ENCODE results near the gene MBNL1.

MBNL1 gene, protein sequence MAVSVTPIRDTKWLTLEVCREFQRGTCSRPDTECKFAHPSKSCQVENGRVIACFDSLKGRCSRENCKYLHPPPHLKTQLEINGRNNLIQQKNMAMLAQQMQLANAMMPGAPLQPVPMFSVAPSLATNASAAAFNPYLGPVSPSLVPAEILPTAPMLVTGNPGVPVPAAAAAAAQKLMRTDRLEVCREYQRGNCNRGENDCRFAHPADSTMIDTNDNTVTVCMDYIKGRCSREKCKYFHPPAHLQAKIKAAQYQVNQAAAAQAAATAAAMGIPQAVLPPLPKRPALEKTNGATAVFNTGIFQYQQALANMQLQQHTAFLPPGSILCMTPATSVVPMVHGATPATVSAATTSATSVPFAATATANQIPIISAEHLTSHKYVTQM

DNA sequence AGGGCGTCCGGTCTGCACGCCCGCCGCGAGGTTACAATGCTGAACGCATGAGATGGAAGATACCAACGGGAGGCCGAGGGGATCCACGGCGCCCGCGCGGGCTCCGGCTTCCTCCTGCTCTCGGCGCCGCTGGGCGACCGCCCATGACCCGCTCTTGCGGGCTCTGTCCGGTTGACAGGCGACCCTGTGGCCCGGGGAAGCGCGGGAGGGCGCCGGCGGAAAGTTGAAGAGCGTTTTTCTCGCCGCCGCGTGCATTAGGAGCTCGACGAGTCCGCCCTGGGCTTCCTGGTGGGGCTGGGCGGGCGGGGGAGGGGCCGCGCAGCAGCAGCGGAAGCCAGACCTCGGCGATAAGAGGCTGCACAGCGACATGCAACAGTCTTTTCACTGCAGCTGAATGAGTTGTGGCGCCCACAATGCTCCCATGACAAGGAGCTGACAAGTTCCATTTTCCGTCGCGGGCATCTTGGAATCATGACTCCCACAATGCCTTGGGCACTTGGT is at the start of gene MBNL1:
TSS of gene MBNL1 (plus strand) at position 375 of the 501 bp plus-strand sequence. CDS start 31,265 bp downstream, outside the sequence.
- DNase-seq, result peak; percentile 78

DNA sequence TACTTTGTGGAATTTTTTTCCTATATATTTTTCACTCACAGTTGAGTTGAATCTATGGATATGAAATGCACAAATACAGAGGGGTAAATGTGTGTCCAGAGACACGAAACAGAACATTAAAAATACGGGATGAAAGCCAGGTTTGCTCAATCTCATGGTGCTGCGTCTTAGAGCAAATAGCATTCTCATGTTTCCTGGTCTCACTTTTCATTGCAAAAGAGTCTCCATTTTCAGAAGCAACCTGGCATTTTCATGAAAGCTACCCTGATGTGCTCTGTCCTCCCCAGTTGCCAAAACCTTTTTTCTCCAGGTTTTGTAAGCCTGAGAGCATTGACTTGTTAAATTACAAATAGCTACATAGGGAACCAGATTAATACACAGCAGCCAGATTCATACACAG is 49.5 kb upstream of the MBNL1 start:
- DNase-seq, result no peak

DNA sequence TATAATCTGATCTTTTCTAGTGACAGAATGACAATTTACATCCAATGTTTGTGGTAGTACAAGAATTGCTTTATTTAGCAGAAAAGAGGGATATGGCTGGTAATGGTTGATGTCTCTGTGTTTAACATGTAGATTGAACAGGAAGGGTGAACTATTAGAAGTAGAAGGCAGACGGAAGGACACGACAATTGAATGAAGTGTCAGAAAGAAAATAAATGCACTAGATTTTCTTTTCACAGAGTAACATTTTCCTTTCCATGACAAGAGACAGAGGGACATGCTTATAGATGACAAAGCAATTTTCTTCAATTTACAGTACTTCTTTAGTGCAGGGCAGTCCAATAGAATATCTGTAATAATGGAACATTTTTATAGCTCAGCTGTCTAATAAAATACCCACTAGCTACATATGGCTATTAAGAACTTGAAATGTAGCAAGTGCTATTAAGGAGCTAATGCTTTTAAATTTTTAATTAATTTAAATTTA is 48.9 kb upstream of the MBNL1 start:
- no peak for DNase-seq

DNA sequence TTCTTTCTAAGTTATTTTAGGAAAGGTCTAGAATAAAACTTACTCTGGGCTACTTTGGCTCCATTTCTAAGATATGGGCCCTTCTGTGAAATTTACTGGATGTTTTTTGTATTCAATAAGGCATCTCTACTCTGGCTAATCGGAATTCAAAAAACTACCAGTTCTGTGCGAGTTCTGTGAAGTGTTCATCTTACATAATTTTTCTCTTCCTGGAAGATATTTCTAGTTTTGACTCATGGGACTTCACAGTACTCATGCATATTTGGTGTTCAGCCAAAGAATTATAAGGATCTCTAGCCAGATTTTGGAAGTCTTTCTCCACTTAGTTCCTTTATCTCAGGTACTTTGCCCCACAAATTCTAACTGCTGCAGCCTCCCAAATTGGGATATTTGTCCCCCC is 46.4 kb upstream of the MBNL1 start:
- DNase-seq, result peak; percentile 83

DNA sequence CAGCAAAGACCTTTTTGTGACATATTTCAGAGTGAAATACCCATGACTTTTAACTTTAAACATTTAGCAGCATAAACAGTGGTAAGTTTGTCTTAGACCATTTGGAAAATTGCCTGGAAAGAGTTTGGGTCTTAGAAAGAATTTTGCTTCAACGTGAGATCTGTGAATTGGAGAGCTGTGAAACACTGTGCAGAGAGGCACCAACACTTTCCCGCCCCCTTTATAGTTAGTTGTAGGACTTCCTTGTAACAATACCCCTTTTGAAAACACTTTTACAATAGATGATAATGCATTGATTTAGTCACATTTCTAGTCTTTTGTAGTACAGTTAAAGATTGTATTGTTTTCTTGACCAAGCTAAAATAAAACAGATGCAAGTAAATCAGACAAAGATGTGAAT is 43.5 kb upstream of the MBNL1 start:
- no peak for DNase-seq

DNA sequence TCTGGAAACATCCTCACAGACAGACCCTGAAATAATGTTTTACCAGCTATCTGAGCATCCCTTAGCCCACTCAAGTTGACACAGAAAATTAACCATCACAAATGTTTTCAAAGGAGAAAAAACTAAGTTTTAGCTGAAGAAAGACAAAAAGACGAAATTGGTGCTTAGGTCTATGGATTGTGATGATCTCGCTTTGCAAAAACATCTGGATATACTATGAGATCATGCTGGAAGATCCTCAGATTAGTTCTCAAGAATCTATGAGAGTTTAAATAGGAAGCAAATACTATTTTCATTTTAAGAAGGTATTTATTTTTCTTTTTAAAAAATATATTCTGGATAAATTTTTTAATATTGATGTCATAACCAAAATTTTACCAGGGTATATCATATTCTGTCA is 42.6 kb upstream of the MBNL1 start:
- no peak for DNase-seq

DNA sequence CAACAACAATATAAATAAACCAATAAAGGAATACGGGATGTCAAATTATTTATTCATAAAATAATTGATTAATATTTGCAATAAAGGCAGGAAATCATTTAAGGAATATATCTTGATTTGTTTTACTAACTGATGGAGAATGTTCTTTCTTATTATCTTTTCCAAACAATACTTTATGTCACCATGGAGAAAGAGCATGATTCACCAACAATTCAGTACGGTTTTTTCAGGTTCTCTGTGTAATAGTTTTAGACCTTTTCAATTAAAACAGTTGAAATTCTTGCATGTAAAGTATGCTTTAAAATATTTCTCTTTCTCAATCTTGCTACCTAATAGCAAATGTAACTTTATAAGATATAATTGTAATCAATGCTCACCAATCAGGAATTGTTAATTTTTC is 41.7 kb upstream of the MBNL1 start:
- no peak for DNase-seq

DNA sequence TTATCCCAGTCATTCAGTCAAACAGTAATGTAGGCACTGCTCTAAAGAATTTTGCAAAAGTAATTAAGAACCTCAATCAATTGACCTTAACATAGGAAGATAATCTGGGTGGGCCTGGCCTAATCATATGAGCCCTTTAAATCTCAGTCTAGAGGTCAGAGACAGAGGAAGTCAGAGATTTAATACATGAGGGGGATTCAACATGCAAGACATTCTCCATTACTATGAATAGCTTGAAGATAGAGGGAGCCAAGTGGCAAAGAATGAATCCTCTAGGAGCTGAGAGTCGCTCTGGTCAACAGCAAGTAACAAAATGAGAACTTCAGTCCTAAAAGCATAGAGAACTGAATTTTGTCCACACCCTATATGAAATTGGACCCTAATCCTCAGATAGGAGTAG is 39.0 kb upstream of the MBNL1 start:
- no peak for DNase-seq

DNA sequence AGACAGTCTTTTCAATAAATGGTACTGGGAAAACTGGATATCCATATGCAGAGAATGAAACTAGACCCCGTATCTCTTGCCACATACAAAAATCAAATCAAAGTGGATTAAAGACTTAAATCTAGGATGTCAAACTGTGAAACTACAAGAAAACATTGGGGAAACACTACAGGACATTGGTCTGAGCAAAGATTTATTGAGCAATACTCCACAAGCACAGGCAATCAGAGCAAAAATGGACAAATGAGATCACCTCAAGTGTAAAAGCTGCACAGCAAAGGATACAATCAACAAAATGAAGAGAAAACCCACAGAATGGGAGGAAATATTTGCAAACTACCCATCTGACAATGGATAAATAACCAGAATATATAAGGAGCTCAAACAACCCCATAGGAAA is 38.4 kb upstream of the MBNL1 start:
- DNase-seq, result no peak

DNA sequence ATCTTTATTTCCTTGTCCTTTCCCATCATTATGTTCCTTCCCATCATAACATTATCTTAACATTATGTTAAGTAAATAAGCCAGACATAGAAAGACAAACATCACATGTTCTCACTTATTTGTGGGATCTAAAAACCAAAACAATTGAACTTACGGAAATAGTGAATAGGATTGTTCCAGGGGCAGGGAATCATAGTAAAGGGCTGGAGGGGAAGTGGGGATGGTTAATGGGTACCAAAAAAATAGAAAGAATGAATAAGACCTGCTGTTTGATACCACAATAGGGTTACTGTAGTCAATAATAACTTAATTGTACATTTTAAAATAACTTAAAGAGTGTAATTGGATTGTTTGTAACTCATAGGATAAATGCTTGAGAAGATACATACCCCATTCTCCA is 36.7 kb upstream of the MBNL1 start:
- no peak for DNase-seq

DNA sequence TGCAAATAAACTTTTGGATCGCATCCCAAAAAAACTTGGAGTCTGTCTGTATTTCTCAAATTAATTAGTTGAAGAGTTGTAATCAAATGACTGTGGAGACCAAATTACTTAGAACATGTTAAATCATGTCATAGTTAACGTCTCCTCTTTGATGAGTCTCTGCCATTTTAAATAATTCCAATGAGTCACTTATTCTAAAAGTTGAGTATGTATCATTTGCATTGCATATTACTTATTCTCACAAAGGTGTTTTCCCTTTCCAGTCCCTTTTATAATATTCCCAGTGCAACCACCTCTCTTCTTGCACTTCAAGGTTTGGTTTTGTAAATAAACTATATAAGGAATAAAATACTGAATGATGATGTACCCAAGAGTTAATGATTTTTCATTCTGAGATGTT is 36.0 kb upstream of the MBNL1 start:
- no peak for DNase-seq

DNA sequence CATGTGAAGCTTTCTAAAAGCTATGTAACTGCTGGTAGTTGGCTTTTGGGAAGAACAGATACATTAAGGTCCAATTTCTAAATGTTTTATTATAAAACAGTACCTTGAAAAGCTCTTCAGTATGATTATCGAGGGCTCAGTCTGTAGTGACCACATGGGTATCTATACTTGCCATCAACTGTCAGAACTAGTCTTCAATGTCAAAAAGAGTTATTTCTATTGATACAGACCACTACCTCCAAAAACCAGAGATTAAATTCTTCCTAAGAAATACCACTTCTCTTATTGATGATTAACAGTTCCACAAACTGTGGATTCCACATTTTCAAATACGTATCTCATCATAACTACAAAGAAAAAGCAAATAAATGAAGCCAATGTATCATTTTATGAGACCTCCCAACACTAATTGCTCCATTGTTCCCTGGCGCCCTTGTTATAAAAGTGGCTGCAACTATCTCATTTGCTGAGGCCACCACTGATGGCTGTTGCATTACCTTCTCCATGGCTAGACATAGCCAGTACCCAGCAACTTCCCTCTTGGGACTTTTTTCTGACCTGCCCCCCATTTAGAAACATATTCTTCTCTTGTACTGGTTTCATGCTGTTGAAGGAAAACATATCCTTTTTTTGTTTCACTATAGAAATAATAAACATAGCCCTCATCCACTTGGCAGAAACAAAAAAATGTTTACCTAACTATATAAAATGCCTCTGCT is 33.9 kb upstream of the MBNL1 start:
- no peak for DNase-seq

DNA sequence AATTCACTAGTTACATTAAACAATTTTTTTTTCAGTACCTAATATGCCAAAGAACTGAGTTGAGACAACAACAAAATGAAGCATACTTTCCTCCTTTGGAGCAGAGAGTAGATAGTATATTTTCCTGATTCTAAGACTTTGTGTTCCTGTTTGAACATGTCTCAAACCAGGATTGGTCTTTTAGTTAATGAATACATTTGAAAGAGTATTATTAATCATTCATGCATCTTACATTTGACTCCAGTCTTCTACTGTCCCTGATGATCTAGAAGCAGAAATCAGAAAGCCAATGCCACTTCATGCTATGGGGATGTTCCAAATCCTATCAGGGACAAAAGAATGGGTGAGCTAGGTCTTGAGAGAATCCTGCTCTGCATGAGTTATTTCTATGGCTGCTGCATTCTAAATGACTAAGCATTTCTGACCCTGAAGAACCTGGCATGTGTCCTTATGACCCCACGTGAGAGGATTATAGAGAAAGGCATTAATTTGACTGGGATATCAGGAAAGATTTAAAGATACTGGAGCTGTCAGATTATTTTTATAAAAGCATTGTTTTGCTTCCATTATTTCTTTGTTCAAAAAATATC is 32.9 kb upstream of the MBNL1 start:
- peak; percentile 63 for DNase-seq

DNA sequence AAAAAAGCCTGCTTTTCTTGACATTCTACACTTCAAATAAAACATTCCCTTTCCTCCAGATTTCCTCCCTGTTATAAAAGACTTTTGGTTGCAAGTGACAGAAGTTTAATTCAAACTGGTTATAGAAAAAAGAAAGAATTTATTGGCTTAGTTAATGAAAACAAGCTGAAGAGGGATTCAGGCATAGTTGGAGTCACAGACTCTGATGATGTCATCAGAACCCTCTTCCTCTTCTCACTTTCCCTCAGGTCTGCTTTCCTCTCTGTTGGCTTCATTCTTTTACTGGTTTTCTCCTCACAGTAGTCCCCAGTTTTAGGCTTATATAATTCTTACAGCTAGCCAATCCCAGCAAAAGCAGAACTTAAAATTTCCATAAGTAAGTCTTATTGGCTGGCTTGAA is 32.0 kb upstream of the MBNL1 start:
- peak; percentile 70 for DNase-seq

DNA sequence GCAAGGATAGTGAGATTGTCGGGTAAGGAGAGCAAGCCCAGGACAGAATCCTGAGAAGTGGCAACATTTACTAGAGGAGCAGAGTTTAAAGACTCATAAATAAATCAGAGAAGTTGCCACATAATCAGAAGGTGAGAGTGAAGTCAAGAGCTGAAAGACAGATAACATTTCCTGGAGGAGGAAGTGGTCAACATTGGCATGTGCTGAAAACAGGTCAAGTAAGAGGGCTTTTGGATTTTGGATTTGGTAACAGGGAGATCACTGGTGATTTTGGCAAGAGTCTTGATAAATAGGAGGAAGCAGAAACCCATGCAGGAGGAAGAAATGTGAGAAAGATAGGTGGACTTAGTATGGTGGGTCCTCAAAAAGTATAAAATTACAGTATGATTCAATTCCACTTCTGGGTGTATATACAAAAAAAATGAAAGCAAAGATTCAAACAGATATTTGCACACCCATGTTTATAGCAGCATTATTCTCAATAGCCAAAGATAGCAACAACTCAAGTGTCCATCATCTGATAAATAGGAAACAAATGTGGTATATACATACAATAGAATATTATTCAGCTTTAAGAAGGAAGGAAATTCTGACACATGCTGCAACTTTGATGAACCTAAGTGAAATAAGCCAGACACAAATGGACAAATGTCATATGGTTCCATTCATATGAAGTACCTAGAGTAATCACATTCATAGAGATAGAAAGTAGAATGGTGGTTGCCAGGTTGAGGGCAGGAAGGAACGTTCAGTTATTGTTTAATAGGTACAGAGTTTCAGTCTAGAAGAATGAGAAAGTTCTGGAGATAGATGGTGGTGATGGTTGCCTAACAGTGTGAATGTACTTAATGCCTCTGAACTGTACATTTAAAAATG is 27.3 kb upstream of the MBNL1 start:
- no peak for DNase-seq

DNA sequence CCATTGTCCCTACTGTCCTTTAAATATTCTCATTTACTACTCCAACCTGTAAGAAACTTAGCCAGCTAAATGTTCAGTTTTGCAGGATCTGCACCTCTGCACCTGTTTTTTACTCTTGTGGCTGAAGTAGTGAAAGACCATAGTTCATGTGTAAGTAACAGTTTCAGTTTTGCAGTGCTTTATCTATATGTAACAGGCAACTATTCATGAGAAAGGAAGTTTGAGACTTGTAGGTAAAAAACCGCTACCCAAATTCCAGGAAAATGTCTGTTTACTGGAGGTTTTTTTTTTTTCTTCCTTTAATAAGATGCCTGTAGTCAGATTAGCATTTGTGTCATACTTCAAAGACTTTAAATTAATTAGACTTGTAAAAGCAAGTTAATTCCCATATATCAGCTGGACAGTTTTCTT is 25.4 kb upstream of the MBNL1 start:
- DNase-seq, result no peak

DNA sequence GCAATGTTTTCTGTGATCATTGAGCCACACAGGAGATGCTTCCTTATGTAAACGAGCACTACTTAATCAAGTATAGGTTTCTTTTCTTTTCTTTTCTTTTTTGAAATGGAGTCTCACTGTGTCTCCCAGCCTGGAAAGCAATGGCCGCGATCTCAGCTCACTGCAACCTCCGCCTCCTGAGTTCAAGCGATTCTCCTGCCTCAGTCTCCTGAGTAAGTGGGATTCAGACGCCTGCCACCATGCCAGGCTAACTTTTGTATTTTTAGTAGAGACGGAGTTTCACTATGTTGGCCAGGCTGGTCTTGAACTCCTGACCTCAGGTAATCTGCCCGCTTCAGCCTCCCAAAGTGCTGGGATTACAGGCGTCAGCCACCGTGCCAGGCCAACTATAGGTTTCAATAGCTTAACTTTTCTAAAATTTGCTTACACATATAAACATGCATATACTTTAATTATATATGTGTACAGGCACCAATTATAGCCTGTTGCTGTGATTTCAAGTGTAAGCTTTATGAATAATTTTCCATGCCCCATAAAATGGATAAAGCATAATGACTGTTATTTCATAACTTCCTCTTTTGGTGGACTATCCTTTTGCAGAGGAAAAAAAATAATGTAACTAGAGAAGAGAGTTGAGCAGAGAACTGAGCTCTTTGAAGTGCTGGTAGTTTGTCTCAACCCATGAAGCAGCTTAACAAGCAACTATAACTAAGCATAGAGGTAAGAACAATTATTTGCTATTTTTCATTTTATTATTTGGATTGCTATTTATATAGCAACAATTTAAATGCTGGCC is 24.8 kb upstream of the MBNL1 start:
- DNase-seq, result no peak

DNA sequence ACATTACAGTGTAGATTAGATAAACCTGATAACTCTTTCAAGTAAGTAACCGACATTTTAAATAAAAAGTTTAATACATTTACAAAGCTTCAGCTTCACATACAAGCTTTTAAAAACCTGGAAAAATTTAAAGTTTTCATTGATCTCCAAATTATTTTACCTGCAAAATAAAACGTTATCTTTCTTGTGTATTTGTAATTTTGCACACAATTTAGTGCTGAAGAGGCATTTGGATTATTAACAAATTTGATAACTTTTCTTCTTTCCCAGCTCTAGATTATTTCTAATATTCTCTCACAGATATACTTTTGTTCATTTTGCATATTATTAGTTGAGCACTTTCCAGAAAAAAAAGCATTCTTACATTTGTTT is 24.2 kb upstream of the MBNL1 start:
- no peak for DNase-seq

DNA sequence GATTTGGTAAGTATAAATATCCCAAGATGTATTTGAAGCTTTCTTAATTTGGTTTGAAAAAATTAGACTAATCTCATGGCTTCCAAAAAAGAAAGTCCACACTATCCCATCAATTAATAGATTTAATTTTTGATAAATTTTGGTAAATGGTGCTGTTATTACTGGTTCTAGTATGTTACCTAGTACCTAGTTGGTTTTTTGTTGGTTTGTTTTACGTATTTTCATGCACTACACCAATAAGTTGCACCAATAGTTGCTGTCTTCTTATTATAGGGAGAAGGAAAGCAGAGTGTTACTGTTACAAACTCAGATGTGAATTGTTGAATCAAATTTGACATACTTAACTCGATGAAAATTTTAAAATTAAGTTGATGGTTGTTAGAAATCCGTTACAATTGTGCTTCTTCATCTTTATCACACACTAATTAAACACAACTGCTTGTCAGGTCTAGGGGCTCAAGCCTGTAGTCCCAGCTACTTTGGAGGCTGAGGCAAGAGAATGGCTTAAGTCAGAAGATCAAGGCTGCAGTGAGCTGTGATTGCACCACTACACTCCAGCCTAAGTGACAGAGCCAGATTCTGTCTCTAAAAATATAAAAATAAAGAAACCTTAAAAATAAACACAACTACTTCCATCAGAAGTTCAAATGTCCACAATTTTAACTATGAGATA is 23.1 kb upstream of the MBNL1 start:
- no peak for DNase-seq

DNA sequence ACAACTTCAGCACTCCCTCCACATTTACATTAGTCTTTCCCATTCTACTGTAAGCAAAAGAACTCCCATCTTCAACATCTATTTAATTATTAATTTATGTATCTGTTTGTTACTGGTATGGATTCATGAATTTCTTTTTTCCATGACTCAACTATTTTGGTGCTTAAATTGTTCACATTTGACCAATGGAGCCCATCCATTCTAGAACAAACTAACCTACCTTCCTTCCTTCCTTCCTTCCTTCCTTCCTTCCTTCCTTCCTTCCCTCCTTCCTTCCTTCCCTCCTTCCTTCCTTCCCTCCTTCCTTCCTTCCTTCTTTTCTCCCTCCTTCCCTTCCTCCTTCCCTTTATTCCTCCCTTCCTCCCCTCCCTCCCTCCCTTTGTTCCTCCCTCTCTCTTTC is 16.8 kb upstream of the MBNL1 start:
- DNase-seq, result no peak

DNA sequence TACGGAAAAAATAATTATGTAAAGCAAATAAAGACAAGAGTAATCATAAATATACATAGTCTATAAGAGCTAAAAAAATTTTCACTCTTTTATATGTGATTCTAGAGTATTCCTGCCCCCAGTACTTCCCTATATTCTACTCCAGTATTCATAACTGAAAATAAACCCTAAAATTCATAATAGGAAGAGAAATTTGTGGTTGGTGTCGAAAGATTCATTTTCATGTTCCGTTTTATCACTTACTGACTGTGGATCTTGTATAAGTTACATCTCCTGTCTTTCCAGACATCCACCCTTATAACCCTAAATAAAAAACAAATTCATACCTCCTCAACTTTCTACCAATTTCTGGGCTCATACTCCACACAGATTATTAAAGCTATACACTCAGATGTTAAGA is 16.0 kb upstream of the MBNL1 start:
- DNase-seq, result no peak

All from fibroblast of upper back skin (primary cell).